Measurements from ENCODE around the gene NT5C2.

NT5C2 gene

DNA sequence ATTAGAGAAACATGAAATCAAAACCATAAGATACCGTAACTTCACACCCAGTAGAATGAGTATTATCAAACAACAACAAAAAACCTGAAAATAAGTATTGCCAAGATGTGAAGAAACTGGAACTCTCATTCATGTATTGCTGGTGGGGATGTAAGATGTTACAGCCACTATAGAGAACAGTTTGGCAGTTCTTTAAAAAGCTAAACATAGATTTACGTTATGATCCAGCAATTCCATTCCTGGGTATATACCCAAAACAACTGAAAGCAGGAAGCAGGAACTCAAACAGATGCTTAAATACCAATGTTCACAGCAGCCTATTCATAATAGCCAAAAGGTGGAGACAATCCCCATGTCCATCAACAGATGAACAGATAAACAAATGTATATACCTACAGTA, 72.5 kb downstream of the NT5C2 start:
- DNase-seq, result no peak

DNA sequence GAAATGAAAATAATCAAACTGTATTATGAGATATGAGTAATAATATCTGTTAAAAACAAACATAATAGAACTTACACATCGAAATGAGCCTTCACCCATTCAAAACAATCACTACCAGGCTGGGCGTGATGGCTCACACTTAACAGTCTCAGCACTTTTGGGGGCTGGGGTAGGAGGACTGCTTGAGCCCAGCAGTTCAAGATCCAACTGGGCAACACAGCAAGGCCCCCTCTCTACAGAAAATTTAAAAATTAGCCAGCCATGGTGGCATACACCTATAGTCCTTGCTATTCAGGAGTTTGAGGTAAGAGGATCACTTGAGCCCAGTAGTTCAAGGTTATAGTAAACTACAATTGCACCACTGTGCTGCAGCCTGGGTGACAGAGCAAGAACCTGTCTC, 75.8 kb downstream of the NT5C2 start:
- no peak for DNase-seq

DNA sequence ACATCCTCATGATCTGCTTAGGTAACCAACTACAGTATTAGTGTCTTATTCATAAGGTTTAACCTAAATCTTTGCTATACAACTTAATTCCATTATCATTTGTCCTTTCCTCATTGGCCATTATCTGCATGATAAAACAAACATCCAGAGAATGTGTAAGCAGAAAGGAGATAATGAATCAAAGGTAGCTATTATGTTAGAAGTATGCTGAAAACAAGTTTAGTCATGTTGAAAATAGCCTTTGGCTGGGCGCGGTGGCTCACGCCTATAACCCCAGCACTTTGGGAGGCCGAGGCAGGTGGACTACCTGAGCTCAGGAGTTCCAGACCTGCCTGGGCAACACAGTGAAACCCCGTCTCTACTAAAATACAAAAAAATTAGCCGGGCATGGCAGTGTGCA, 78.2 kb downstream of the NT5C2 start:
- DNase-seq, result no peak

DNA sequence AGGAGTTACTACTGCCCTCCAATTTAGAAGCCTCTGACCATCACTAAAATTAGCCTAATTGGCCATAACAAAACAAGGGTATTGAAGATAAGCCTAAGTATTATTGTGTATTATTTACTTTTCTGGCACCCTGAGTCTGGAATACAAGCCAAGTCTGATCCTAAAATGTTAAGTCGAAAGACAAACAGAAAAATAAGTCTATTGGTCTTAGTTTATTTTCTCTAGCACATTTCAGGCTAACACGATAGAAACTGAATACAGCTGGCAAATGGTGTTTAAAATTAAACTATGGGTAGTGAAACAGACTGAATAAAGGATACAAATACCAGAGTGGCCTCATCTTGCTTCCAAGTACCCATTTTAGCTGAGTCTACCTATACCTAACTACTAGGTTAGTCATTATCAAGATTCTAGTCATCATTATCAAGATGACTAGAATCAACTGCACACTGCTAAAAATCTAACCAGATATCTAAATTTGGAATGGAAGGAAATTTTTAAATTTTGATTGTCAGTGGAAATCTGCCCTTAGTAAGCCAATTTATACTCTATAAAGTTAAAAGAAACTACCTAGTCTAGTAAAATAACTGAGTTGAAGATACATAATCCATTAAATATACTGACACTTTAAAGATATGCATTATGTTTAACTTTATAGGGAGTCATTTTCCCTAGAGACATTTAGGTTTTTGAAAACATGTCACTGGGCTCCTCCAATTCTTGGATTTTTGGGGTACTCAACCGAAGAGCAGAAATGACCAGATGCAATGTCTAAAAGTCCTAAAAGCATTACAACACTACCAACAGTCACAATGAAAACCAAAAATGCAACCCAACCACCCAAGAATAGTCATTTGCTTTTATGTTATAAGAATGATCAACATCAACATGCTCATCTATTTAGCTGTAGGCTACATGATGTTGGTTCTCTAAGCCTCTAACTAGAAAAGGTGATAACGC, 80.9 kb downstream of the NT5C2 start:
- DNase-seq, result no peak

DNA sequence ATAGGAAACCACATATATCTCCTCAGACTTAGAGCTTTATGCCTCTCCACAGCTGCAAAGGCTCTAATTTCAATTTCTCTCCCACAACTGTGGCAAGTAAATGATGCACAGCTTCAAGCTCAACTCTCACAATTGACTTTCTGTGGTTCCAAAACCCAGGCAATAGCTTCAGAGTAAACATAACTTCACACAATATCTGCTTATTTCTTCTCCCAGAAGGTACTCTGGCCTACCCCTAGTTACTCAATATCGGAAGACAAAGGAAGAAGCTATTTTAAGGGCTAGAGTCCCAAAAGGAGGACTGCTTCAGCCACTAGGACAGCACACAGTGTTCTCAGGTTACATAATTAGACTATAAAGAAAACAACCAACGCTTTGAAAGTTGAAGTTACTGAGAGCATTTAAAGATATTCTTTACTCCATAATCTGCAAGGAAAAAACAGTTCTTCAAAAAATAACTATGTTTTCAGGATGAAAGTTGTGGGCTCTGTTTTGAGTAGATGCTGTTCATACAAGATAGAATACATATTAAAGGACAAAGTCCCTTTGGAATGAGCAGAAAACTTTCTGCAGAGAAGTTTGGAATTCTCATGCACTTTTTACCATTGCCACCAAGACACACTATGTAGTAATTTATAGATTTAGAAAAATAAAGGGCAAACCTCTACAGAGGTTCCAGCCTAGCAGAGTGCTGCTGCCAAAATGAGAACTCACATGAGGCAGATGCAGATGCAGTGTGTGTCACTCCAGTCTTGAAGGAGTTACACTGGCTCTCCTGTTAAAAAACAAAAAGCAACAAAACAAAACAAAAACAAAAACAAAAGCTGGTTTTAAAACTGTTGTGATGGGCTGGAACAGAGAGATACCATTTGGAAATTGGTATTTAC, 81.8 kb downstream of the NT5C2 start:
- DNase-seq, result no peak

DNA sequence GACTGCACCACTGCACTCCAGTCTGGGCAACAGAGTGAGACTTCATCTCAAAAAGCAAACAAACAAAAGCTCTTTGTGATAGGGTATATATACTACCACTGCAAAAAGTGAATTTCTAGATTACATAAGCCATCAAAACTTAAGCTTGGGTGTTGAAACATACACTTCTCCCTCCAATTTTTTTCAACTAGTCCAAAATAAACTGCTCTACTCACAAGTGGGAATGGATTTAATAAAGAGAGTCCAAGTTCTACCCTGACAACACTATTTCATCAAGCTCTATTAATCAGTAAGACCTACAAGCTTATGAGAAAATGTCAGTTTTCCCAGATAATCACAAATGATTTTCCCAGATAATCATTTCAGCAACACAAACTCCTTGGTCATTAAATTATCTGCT, 82.7 kb downstream of the NT5C2 start:
- DNase-seq, result no peak

DNA sequence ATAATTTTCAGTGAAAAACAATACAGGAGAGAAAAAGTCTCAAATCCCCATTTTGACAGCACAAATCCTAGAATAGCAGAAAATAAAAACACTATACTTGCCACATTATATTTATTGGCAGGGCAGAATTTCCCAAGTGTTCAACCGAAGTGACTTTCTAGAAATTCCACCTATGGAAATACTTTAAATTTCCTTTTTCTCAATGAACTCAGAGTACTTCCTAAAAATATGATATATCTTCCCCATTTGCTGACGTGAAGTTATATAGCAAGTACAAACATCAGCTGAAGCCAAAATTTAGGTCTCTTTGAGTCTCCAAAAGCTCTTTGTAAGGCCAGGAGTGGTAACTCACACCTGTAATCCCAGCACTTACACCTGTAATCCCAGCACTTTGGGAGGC, 83.3 kb downstream of the NT5C2 start:
- DNase-seq, result no peak

DNA sequence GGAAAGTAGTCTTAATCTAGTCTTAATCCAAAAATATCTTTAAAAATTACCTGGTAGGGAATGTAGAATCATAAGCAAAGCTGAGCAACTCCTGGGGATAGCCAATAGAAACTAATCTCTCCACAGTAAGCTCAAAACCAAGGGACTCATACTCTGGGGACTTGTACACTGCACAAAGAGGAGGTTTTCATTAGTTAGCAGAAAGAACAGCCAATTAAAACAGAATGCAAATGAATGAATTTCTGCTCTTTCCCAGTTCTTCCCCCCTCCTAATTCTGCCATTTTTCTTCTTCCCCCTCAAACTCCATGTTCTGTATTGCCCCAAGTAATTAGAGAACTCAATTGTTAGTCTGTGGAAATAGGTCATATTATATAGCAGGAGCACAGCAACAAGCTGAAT, 86.5 kb downstream of the NT5C2 start:
- DNase-seq, result no peak

DNA sequence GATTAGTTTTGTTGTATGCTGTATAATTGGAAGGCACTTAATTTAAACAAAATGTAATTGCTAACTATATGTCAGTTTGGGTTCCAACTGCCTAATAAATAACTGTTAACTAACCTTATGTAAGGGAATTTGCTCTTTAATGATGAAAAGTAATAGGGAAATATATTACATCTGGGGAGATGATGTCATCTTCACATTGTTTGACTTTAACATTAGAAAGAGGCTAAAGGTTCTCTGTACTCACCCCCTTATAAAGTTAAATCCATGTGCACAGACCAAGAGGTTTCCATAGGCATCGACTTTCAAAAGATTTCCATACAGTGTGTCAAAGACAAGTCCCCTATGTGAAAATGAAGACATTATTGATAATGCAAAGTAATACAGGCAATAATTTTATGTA, 87.6 kb downstream of the NT5C2 start:
- DNase-seq, result no peak

DNA sequence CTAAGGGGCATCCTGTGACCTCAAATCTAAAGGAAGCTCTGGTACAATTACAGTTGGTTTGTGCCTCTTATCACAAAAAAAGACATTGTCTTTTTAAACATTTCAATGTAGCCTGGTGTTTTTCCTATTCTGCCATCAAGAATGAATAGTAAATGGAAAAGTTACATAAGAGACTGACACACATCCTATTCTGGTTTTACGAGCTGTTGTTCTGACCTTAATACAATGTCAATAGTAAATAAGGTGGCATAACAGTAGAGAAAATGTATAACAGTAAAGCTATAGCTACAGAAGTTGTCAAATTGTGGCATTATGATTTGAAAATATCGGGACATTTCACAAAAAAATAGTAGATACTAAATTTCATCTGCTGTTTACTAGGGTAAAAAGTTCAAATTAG, 88.4 kb downstream of the NT5C2 start:
- DNase-seq, result no peak

DNA sequence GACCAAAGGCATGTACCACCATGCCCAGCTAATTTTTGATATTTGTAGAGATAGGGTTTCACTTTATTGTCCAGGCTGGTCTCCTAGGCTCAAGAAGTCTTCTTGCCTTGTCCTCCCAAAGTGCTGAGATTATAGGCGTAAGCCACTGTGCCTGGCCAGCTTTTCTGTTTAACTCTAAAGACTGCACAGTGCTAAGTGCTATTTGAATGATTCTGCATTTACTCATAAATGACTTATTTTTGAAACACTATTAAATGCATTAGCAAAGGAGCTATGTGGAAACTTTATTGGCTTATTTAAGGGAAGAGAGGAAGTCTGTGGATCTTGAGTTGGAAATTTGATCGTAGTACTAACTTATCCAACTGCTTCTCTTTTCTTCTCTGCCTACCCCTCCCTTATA, 89.1 kb downstream of the NT5C2 start:
- DNase-seq, result no peak

DNA sequence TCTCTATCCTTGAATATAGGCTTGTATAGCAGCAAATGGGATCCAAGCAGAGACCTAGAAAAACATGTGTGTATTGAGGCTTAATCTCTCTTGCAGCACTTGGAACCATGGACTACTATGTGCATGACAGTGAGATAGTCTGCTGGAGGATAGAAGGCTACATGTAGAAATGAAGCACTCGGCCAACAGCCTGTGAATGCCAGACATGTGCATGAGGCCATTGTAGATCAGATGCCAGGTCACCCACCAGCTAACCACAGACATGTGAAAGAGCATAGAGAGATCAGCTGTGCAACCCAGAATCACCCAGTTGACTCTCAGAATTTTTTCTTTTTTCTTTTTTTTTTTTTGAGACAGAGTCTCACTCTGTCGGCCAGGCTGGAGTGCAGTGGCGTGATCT, 90.9 kb downstream of the NT5C2 start:
- no peak for DNase-seq

DNA sequence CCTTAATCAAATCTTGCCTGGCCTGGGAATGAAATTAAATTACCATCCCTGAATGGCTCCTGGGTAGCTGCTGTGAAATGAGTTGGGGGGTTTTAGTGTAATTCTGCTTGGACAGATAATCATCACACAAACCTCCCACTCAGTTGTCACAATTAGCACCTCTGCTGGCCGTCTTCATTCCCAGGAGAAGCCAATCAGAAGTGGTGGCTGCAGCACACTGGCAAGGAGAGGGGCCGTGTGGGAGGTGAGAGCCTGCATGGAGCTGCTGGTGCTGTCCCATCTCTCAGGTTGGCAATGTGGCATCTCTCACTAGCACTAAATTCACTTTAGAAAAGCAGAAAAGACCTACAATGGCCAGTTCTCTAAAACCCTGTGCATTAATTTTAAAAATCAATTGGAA, 92.5 kb downstream of the NT5C2 start:
- no peak for DNase-seq

DNA sequence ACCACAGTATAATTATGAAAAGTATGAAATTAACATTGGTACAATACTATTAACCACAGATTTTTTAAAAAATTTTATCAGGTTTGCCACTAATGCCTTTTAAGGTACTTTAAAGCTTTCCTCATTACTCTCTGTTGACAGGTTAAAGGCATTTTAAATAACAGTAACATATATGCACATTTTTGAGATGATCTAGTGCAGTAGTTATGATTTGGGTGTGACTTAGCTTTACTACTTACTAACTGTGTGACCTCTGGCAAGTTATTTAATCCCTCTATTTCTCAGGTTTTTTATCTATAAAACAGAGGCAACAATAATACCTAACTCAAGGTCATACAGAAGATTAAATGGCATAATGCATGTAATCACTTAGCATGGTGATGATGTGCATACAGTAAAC, 94.8 kb downstream of the NT5C2 start:
- DNase-seq, result no peak

DNA sequence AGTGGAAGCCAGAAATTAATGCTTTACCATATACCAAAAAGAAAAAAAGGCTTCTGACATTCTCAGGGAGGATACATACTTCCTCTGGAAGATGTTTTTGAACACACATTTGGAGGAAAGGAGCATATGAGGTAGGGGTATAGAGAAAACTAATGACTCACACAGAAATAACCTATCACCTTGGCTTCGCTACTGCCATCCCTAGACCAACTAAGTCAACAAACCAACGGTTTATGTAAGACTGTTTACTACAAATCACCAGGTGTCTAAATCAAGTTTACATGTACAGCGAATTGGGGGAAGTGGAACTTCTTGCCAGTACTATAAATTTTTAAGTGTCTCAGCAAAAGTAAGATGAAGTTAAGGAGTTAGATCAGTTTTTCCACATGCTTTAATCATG, 96.9 kb downstream of the NT5C2 start:
- DNase-seq, result no peak

DNA sequence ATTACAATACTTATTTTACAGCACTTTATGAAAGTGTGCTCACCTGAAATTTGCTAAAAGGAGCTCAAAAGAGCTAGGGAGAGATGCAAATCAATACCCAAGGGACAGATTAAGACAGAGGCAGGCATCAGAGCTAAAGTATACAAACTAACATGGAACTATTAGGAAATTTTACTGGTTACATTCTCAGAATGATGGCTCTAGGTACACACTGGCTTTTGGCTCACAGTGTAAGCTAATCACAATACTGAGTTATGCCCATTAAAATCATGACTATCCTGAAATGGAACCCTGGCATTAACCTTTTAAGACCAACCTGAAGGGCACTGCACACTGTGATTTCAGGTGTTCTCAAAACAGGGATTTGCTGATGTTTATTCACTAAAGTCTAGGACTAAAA, 98.1 kb downstream of the NT5C2 start:
- no peak for DNase-seq

DNA sequence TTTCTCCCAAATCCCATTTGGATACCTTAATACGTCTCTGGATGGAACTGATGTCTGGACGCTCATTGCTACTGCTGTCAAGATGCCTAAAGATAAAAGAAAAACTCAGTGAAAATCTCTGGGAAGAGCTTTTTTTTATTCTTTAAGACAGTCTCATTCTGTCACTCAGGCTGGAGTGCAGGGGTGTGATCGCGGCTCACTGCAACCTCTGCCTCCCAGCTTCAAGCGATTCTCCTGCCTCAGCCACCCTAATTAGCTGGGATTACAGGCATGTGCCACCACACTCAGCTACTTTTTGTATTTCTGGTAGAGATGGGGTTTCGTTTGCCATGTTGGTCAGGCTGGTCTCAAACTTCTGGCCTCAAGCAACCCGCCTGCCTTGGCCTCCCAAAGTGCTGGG, 102.2 kb downstream of the NT5C2 start:
- no peak for DNase-seq

DNA sequence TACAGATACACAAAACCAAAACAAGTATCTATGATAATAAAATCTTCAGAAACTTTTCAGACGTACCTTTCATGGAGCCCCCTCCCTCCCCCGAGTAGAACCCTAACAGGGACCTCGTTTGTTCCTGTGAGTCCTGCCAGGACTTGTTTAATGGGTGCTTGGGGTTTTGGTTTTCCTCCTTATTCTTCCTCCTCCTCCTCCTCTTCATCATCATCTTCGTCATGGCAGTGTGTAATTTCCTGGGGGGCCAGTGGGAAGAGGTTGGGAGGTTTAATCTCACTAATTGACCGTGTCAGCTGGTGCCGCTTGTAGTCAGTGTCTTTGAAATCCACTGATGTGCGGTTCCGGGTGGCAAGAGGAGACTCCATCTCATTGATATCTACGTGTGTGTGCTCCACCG, 103.6 kb downstream of the NT5C2 start:
- DNase-seq, result no peak

DNA sequence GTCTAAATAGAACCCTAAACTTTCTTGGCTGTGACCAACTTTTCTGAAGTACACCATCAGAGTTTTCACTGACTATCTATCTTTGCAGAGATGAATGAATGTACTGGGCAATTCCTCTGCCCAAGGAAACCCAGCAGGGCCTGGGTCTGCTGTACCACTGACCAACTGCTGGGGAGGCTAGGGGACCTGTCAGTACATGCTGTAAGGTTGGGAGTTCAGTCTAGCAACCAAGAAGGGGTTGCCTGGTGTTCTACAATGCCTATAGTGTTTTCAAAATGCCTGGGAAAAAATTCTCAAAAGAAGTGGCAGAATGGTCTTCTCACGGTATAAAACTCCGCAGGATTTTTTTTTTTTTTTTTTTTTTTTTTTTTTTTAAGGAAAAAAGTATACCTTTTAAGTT, 106.3 kb downstream of the NT5C2 start:
- no peak for DNase-seq

DNA sequence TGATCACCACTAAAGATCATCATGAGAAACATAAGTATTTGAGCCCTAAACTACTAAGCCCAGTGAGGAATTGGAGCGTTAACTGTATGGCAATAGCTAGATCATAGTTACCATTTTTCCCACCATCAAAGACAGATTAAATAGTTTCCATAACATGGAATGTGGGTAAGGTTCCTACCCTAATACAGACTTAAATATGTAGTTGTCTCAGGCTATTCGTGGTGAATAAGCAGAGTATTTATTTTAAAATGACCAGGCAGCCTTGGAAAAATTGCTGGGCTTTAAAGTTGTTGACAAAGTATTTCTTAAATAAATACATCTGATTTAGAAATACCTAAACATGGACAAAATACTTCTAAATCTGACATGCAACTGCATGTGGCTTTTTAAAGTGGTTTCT, 106.8 kb downstream of the NT5C2 start:
- DNase-seq, result no peak

DNA sequence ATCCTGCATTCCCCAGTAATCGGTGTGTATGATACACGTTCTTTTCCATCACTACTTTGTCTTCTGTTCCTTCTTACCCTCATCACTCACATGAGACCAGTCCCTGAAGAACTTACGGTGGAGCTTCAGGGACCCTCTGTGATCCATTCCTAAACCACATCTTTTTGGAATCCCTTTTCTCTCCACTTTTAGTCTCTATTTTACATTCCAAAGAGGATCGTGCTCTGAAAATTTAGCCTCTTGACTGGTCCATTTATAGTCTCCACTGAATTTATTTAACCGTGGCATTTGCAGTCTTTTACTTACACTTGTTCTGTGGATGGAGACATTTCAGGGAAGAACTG, 109.1 kb downstream of the NT5C2 start:
- DNase-seq, result no peak

DNA sequence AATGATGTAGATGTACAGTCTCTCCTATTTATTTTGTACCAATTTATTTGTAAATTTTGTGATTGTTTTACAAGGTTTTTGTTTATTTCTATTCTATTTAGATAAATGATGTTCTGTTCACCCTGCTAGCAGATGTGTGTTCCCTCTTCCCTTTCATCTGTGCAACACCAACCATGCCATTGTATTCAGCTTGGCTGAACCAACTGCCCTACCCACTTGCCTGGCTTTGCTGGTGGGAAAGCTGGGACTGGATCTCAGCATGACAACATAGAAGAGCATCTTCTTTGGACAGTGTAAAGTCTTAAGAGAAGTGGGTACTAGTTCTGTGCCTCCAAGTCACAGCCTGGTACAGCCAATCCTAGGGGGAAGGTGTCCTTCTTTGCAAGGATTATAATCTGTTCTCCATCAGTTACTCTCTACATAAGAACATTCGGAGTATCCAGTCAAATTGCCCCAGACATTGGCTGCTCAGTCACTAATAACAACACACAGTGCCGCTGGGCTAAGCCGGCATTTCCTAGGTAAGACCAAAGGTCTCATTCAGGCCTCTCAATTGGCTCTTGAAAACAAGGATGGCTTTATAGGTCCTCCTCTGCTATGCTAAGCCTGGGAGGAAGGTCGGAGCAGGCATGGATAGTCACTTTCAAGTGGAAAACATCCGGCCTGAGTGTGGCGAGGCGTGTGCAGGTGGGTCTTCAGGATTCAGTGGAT, 109.7 kb downstream of the NT5C2 start:
- DNase-seq, result no peak

DNA sequence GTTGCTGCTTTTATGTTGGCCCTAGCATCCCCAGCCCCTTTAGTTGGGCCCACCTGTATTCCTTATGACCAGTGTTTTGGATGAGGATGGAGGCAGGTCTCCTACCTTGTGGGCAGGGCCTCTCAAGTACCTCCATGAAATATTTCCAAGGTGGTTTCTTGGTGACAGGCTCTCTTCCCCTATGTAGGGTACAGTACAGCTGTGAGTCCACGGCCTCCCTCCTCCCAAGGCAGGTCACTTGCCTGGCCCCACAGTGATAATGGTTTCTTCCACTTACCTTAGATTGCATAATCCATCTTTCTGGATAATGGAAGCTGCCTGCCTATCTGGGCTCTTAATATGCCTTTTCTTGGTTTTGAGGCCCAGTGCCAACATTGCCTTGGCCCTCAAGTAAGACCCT, 110.4 kb downstream of the NT5C2 start:
- no peak for DNase-seq

Data from NCI-H1417 treated with DMSO at 0.1 percent for 48 hours (cell line).